ENCODE measurements around the gene TRO. TPM values are rescaled to one million over a fixed set of nuclear protein-coding genes. Genes with fewer than 3 reads are reported as not detected.

The TRO gene
- total RNA-seq, 1 donor from 2014 or later, result 66.1 TPM

- H3K4me1 Mint-ChIP-seq (ENCODE audit: low read depth), result no peaks in the 10 kb centered on the region
- no peak for DNase-seq (ENCODE audit: low spot score)
- peaks cover 37% of the 10 kb centered on the region for H3K36me3 Mint-ChIP-seq (ENCODE audit: low read depth)
- no peak for TF ChIP-seq CTCF (IDR thresholded peaks at IDR 0.05)
- H3K4me3 Mint-ChIP-seq (ENCODE audit: unreplicated experiment), result no peak overlapping the region
- no peaks in the 10 kb centered on the region for H3K27me3 Mint-ChIP-seq (ENCODE audit: low read depth)
- no peak overlapping the region for H3K27ac Mint-ChIP-seq (ENCODE audit: unreplicated experiment)
- H3K9me3 Mint-ChIP-seq (ENCODE audit: low read depth), result peaks cover 10% of the 10 kb centered on the region
Observed at GRCh38 chrX:54928876-54929275, 8.3 kb downstream of the TRO start.

GRCh38 chrX:54930291-54931049 lies 9.8 kb downstream of the TRO start:
- H3K36me3 Mint-ChIP-seq (ENCODE audit: low read depth), result peaks cover 33% of the 10 kb centered on the region
- TF ChIP-seq CTCF (IDR thresholded peaks at IDR 0.05), result no peak
- H3K9me3 Mint-ChIP-seq (ENCODE audit: low read depth), result peaks cover 10% of the 10 kb centered on the region
- no peak overlapping the region for H3K27ac Mint-ChIP-seq (ENCODE audit: unreplicated experiment)
- no peaks in the 10 kb centered on the region for H3K4me1 Mint-ChIP-seq (ENCODE audit: low read depth)
- no peak for DNase-seq (ENCODE audit: low spot score)
- no peak overlapping the region for H3K4me3 Mint-ChIP-seq (ENCODE audit: unreplicated experiment)
- H3K27me3 Mint-ChIP-seq (ENCODE audit: low read depth), result no peaks in the 10 kb centered on the region

- H3K9me3 Mint-ChIP-seq (ENCODE audit: low read depth), result peaks cover 7% of the 10 kb centered on the region
- H3K27me3 Mint-ChIP-seq (ENCODE audit: low read depth), result no peaks in the 10 kb centered on the region
- no peaks in the 10 kb centered on the region for H3K4me1 Mint-ChIP-seq (ENCODE audit: low read depth)
- DNase-seq (ENCODE audit: low spot score), result no peak
- no peak overlapping the region for H3K27ac Mint-ChIP-seq (ENCODE audit: unreplicated experiment)
- H3K36me3 Mint-ChIP-seq (ENCODE audit: low read depth), result peaks cover 30% of the 10 kb centered on the region
- no peak for TF ChIP-seq CTCF (IDR thresholded peaks at IDR 0.05)
- no peak overlapping the region for H3K4me3 Mint-ChIP-seq (ENCODE audit: unreplicated experiment)
Observed at GRCh38 chrX:54931107-54931506, 10.5 kb downstream of the TRO start.

GRCh38 chrX:54933150-54933826 lies 12.7 kb downstream of the TRO start:
- H3K36me3 Mint-ChIP-seq (ENCODE audit: low read depth), result peaks cover 17% of the 10 kb centered on the region
- no peak overlapping the region for H3K4me3 Mint-ChIP-seq (ENCODE audit: unreplicated experiment)
- H3K27ac Mint-ChIP-seq (ENCODE audit: unreplicated experiment), result no peak overlapping the region

More at GRCh38 chrX:54933150-54933826, 12.7 kb downstream of the TRO start:
- no peak for DNase-seq (ENCODE audit: low spot score)
- Mint-ChIP-seq H3K9me3 (ENCODE audit: low read depth) (peaks cover 10% of the 10 kb centered on the region), H3K4me1 (ENCODE audit: low read depth) (no peaks in the 10 kb centered on the region), H3K27me3 (ENCODE audit: low read depth) (no peaks in the 10 kb centered on the region)
- TF ChIP-seq CTCF (IDR thresholded peaks at IDR 0.05), result no peak
